Measurements from ENCODE around the gene DGLUCY.

Gene DGLUCY

DNA sequence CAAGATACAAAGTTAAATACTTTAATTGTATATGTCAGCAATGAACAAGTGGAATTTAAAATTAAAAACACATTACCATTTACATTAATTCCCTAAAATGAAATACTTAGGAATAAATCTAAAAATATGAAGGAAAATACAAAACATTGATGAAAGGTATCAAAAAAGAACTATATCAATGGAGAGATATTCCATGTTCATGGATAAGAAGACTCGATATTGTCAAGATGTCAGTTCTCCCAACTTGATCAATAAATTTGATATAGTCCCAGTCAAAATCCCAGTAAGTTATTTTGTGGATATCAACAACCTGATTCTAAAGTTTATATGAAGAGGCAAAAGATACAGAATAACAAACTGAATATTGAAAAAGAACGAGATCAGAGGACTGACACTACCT lies 97.1 kb downstream of the DGLUCY start:
- no peak for ATAC-seq
- TF ChIP-seq TOX (CRISPR knock-in tag; IDR thresholded peaks at IDR 0.05; ENCODE audit: borderline replicate concordance) = no peak
- TF ChIP-seq ARNTL (CRISPR knock-in tag; IDR thresholded peaks at IDR 0.05; ENCODE audit: borderline replicate concordance, low read depth) = no peak
- no peak for TF ChIP-seq CSDC2 (CRISPR knock-in tag; IDR thresholded peaks at IDR 0.05)
- no peak for TF ChIP-seq ZFP30 (CRISPR knock-in tag; IDR thresholded peaks at IDR 0.05)
- TF ChIP-seq PPARA (CRISPR knock-in tag; IDR thresholded peaks at IDR 0.05; ENCODE audit: borderline replicate concordance) = no peak
- no peak for TF ChIP-seq ZNF8 (CRISPR knock-in tag; IDR thresholded peaks at IDR 0.05)
- no peak for TF ChIP-seq BACH2 (CRISPR knock-in tag; IDR thresholded peaks at IDR 0.05; ENCODE audit: borderline replicate concordance)
- no peak for TF ChIP-seq ZNF565 (CRISPR knock-in tag; conservative IDR thresholded peaks at IDR 0.05; ENCODE audit: low read depth)
- TF ChIP-seq ISL1 (CRISPR knock-in tag; IDR thresholded peaks at IDR 0.05) = no peak
- no peak for TF ChIP-seq CSRNP3 (CRISPR knock-in tag; IDR thresholded peaks at IDR 0.05)
- TF ChIP-seq POU6F1 (CRISPR knock-in tag; IDR thresholded peaks at IDR 0.05; ENCODE audit: borderline replicate concordance, low read depth) = no peak
- no peak for TF ChIP-seq ESRRG (CRISPR knock-in tag; IDR thresholded peaks at IDR 0.05)
- TF ChIP-seq, protein P1, sequence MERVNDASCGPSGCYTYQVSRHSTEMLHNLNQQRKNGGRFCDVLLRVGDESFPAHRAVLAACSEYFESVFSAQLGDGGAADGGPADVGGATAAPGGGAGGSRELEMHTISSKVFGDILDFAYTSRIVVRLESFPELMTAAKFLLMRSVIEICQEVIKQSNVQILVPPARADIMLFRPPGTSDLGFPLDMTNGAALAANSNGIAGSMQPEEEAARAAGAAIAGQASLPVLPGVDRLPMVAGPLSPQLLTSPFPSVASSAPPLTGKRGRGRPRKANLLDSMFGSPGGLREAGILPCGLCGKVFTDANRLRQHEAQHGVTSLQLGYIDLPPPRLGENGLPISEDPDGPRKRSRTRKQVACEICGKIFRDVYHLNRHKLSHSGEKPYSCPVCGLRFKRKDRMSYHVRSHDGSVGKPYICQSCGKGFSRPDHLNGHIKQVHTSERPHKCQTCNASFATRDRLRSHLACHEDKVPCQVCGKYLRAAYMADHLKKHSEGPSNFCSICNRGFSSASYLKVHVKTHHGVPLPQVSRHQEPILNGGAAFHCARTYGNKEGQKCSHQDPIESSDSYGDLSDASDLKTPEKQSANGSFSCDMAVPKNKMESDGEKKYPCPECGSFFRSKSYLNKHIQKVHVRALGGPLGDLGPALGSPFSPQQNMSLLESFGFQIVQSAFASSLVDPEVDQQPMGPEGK (CRISPR knock-in tag; IDR thresholded peaks at IDR 0.05; ENCODE audit: borderline replicate concordance) = no peak
- no peak for TF ChIP-seq ZC3H10 (CRISPR knock-in tag; IDR thresholded peaks at IDR 0.05)
- TF ChIP-seq TSHZ2 (CRISPR knock-in tag; IDR thresholded peaks at IDR 0.05) = no peak
- TF ChIP-seq OSR1 (CRISPR knock-in tag; IDR thresholded peaks at IDR 0.05) = no peak
- TF ChIP-seq CREB5 (CRISPR knock-in tag; IDR thresholded peaks at IDR 0.05; ENCODE audit: low read depth) = no peak
- TF ChIP-seq GLIS3 (CRISPR knock-in tag; IDR thresholded peaks at IDR 0.05) = no peak
- TF ChIP-seq ZFP3 (CRISPR knock-in tag; IDR thresholded peaks at IDR 0.05) = no peak

- no peak for ATAC-seq
- TF ChIP-seq ZNF565 (CRISPR knock-in tag; conservative IDR thresholded peaks at IDR 0.05; ENCODE audit: low read depth) = no peak
- TF ChIP-seq BACH2 (CRISPR knock-in tag; IDR thresholded peaks at IDR 0.05; ENCODE audit: borderline replicate concordance) = no peak
- no peak for TF ChIP-seq ZFP30 (CRISPR knock-in tag; IDR thresholded peaks at IDR 0.05)
- no peak for TF ChIP-seq ZNF8 (CRISPR knock-in tag; IDR thresholded peaks at IDR 0.05)
- TF ChIP-seq SNAI2 (CRISPR knock-in tag; IDR thresholded peaks at IDR 0.05) = no peak
- TF ChIP-seq TOX (CRISPR knock-in tag; IDR thresholded peaks at IDR 0.05; ENCODE audit: borderline replicate concordance) = no peak
- no peak for TF ChIP-seq POU6F1 (CRISPR knock-in tag; IDR thresholded peaks at IDR 0.05; ENCODE audit: borderline replicate concordance, low read depth)
- TF ChIP-seq, protein P1 (CRISPR knock-in tag; IDR thresholded peaks at IDR 0.05; ENCODE audit: borderline replicate concordance) = no peak
- no peak for TF ChIP-seq CSDC2 (CRISPR knock-in tag; IDR thresholded peaks at IDR 0.05)
- TF ChIP-seq ARNTL (CRISPR knock-in tag; IDR thresholded peaks at IDR 0.05; ENCODE audit: borderline replicate concordance, low read depth) = no peak
- no peak for TF ChIP-seq CREB5 (CRISPR knock-in tag; IDR thresholded peaks at IDR 0.05; ENCODE audit: low read depth)
- no peak for TF ChIP-seq RARB (CRISPR knock-in tag; IDR thresholded peaks at IDR 0.05)
- no peak for TF ChIP-seq TSHZ2 (CRISPR knock-in tag; IDR thresholded peaks at IDR 0.05)
- no peak for TF ChIP-seq ZC3H10 (CRISPR knock-in tag; IDR thresholded peaks at IDR 0.05)
- no peak for TF ChIP-seq GLIS3 (CRISPR knock-in tag; IDR thresholded peaks at IDR 0.05)
Observed at GRCh38 chr14:91214306-91214705, 100.4 kb downstream of the DGLUCY start.

All from SK-N-SH treated with all-trans-retinoic acid at 6 μM for 48 hours (cell line).